Measurements from ENCODE around the gene JADE2. TPM values are rescaled to one million over a fixed set of nuclear protein-coding genes. Genes with fewer than 3 reads are reported as not detected.
"Not testable (repeated sequence)": the region's sequence is repeated elsewhere in the genome, so short reads cannot be mapped to it uniquely, and the experiment has no call there.

The JADE2 gene
- total RNA-seq, 1 donor from 2014 or later, result 5.2 TPM

GRCh38 chr5:134592141-134592746 is 66.8 kb downstream of the JADE2 start:
- DNase-seq, result no peak

- DNase-seq, result no peak
Measured at GRCh38 chr5:134594336-134594735, 68.9 kb downstream of the JADE2 start.

GRCh38 chr5:134594797-134595457 is 69.5 kb downstream of the JADE2 start:
- DNase-seq, result no peak

GRCh38 chr5:134595458-134595838 is 70.0 kb downstream of the JADE2 start:
- DNase-seq, result no peak

GRCh38 chr5:134599820-134600219 is 74.3 kb downstream of the JADE2 start:
- not testable (repeated sequence) for DNase-seq

GRCh38 chr5:134600600-134600999 is 75.1 kb downstream of the JADE2 start:
- DNase-seq, result no peak

GRCh38 chr5:134603059-134603458 is 77.6 kb downstream of the JADE2 start:
- no peak for DNase-seq

- no peak for DNase-seq
Measured at GRCh38 chr5:134604908-134605307, 79.4 kb downstream of the JADE2 start.

- DNase-seq, result no peak
Measured at GRCh38 chr5:134606726-134607125, 81.3 kb downstream of the JADE2 start.

- no peak for DNase-seq
Measured at GRCh38 chr5:134608555-134608954, 83.1 kb downstream of the JADE2 start.

GRCh38 chr5:134609232-134609851 is 83.9 kb downstream of the JADE2 start:
- DNase-seq, result no peak

GRCh38 chr5:134610725-134611124 is 85.3 kb downstream of the JADE2 start:
- DNase-seq, result no peak

- DNase-seq, result no peak
Measured at GRCh38 chr5:134611515-134611914, 86.0 kb downstream of the JADE2 start.

- no peak for DNase-seq
Measured at GRCh38 chr5:134614450-134615085, 89.1 kb downstream of the JADE2 start.

GRCh38 chr5:134620634-134621033 is 95.2 kb downstream of the JADE2 start:
- no peak for DNase-seq

- no peak for DNase-seq
Measured at GRCh38 chr5:134625559-134625958, 100.1 kb downstream of the JADE2 start.

GRCh38 chr5:134626369-134627014 is 101.0 kb downstream of the JADE2 start:
- DNase-seq, result no peak

Small RNAs within 50 kb of the gene (small RNA-seq; reads per million reads assigned to genes)
- gene RN7SL541P (ENCODE audit: low replicate concordance), result not detected
- gene RNU6-456P (ENCODE audit: low replicate concordance), result not detected

Other genes with a start within 250 kb of the JADE2 start
- gene CDKL3, start 158.5 kb upstream of the JADE2 start, total RNA-seq, result 4.5 TPM
- 69.4 TPM for gene UBE2B, start 154.1 kb upstream of the JADE2 start, total RNA-seq
- 23.7 TPM for gene CDKN2AIPNL, start 113.8 kb upstream of the JADE2 start, total RNA-seq
- gene SAR1B, start 107.2 kb downstream of the JADE2 start, total RNA-seq, result 44.6 TPM
- gene SEC24A, start 123.1 kb downstream of the JADE2 start, total RNA-seq, result 31.7 TPM
- 26.9 TPM for gene CAMLG, start 212.9 kb downstream of the JADE2 start, total RNA-seq
- 53.6 TPM for gene DDX46, start 233.1 kb downstream of the JADE2 start, total RNA-seq